Embryonic facial prominence (tissue), 1 donor: ENCODE data around the gene ABL2.
"Not testable (repeated sequence)": the region's sequence is repeated elsewhere in the genome, so short reads cannot be mapped to it uniquely, and the experiment has no call there.

Source experiments
- DNase-seq: peaks from one replicate; pipeline ENCODE4 v3.0.0-alpha.2; 2016; ENCODE audit errors: extremely low spot score

Gene ABL2

GRCh38 chr1:179229214-179230140 is at the start of gene ABL2:
ABL2 (minus strand) TSS chr1:179229677; CDS start chr1:179229397, 280 bp downstream.
- no peak for DNase-seq

- DNase-seq = no peak
These were observed 49.4 kb upstream of the ABL2 start for GRCh38 chr1:179278920-179279319.

- DNase-seq = not testable (repeated sequence)
These were observed 44.9 kb upstream of the ABL2 start for GRCh38 chr1:179274424-179274823.

- DNase-seq = no peak
These were observed 39.6 kb upstream of the ABL2 start for GRCh38 chr1:179269071-179269470.

- DNase-seq = no peak
These were observed 35.0 kb upstream of the ABL2 start for GRCh38 chr1:179264507-179264906.

- no peak for DNase-seq
These were observed 33.6 kb upstream of the ABL2 start for GRCh38 chr1:179263121-179263520.

GRCh38 chr1:179262183-179262582 is 32.7 kb upstream of the ABL2 start:
- DNase-seq = no peak

- DNase-seq = no peak
These were observed 24.0 kb upstream of the ABL2 start for GRCh38 chr1:179253286-179253972.

- no peak for DNase-seq
These were observed 23.1 kb upstream of the ABL2 start for GRCh38 chr1:179252606-179253005.

GRCh38 chr1:179251675-179252074 is 22.2 kb upstream of the ABL2 start:
- DNase-seq = no peak

- no peak for DNase-seq
These were observed 18.4 kb upstream of the ABL2 start for GRCh38 chr1:179247923-179248322.

GRCh38 chr1:179245426-179245825 is 15.9 kb upstream of the ABL2 start:
- DNase-seq = not testable (repeated sequence)

GRCh38 chr1:179241530-179242097 is 12.1 kb upstream of the ABL2 start:
- no peak for DNase-seq

- no peak for DNase-seq
These were observed 7.7 kb upstream of the ABL2 start for GRCh38 chr1:179237222-179237621.

GRCh38 chr1:179234863-179235262 is 5.4 kb upstream of the ABL2 start:
- no peak for DNase-seq

- no peak for DNase-seq
These were observed 2.4 kb upstream of the ABL2 start for GRCh38 chr1:179231923-179232322.

GRCh38 chr1:179230721-179231120 is 1.2 kb upstream of the ABL2 start:
- no peak for DNase-seq

- DNase-seq = no peak
These were observed 774 bp upstream of the ABL2 start for GRCh38 chr1:179230251-179230650.

GRCh38 chr1:179228783-179229213 is 679 bp downstream of the ABL2 start:
- no peak for DNase-seq

GRCh38 chr1:179226738-179227137 is 2.7 kb downstream of the ABL2 start:
- no peak for DNase-seq

GRCh38 chr1:179224466-179224865 is 5.0 kb downstream of the ABL2 start:
- DNase-seq = not testable (repeated sequence)

- not testable (repeated sequence) for DNase-seq
These were observed 8.4 kb downstream of the ABL2 start for GRCh38 chr1:179221121-179221520.
